ENCODE measurements around the gene NWD2. TPM values are rescaled to one million over a fixed set of nuclear protein-coding genes. Genes with fewer than 3 reads are reported as not detected.

Gene NWD2
- polyA plus RNA-seq, 2 of the 4 experiments (the other 2 are of a cell fraction), result not detected

DNA sequence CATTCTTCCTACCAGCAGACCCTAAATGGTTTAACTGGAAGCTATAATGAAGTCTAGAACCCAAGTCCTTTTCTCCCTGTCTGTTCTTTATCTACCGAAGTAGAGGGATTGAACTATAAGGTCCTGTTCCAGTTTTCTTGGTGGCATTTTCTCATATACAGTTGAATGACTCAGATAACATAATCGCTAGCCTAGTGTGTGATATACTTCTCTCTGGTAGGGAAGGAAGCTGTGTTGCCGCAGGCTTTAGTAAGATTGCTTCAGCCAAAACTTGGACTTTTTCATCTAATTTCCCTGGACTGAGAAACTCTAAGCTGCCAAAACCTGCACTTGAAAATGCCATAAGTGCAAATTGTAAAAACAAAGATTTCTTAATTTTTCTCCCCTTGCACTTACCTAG lies 123.4 kb downstream of the NWD2 start:
- FAIRE-seq, result no peak
- 33% methylated on average over 3 of the region's 3 CpGs for WGBS (ENCODE audit: missing lambda C conversion rate)
- ATAC-seq, result no peak
- no peak for TF ChIP-seq SMC3 (IDR thresholded peaks at IDR 0.05)
- no peak for TF ChIP-seq RAD21 (conservative IDR thresholded peaks at IDR 0.05 in 1 of 2, IDR thresholded peaks at IDR 0.05 in 1 of 2)
- no peak for TF ChIP-seq CBX8 (IDR thresholded peaks at IDR 0.05)
- no peak for TF ChIP-seq HEYL (CRISPR knock-in tag; IDR thresholded peaks at IDR 0.05)
- TF ChIP-seq MAX (IDR thresholded peaks at IDR 0.05), result no peak
- no peak for TF ChIP-seq FOSB (CRISPR knock-in tag; IDR thresholded peaks at IDR 0.05)
- no peak for TF ChIP-seq BHLHE40 (IDR thresholded peaks at IDR 0.05; ENCODE audit: low read depth, low read length)
- no peak for TF ChIP-seq ZNF302 (CRISPR knock-in tag; IDR thresholded peaks at IDR 0.05)
- no peak for TF ChIP-seq TFCP2L1 (CRISPR knock-in tag; IDR thresholded peaks at IDR 0.05)
- no peak for TF ChIP-seq CHD4 (IDR thresholded peaks at IDR 0.05; ENCODE audit: borderline replicate concordance)
- no peaks in the 10 kb centered on the region for H3K9me3 ChIP-seq
- ChIA-PET POLR2A (no interaction called here), CTCF (interaction anchor here (1.9 kb wide), 1 partner anchor 19 kb away, joined by 5 read pairs; no protein-coding TSS in a partner anchor)
- no peak overlapping the region for H3K27ac ChIP-seq
- H3K4me2 ChIP-seq, result no peak overlapping the region
- H3K4me3 ChIP-seq, result no peak overlapping the region
- no peaks in the 10 kb centered on the region for H3K4me1 ChIP-seq
- DNase-seq (ENCODE audit: low read depth in 1 of 2, low spot score in 1 of 2), result no peak

DNA sequence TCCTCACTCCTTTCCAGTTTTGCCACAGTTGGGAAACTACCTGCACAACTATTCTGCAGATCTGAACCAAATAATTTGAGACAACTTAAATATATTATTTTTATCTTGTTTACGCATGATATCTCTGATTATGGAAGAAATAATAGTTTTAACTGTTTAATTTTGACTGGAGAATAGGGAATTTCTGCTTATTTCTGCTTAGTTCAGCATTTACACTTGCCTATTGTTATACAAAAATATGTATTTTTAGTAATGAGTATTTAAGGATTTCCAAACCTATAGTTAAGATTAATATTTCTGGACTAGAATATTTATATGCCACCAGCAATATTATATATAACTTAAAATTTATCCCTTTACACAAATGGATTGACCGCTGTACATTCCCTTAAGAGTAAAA lies 125.5 kb downstream of the NWD2 start:
- WGBS (ENCODE audit: missing lambda C conversion rate), result 37% methylated on average over 2 of the region's 2 CpGs
- POLR2A ChIA-PET, result no interaction called here
- CTCF ChIA-PET, result no interaction called here

GRCh38 chr4:37381040-37381668 lies 136.6 kb downstream of the NWD2 start:
- ChIA-PET POLR2A (no interaction called here), CTCF (interaction anchor here (0.9 to 1.0 kb wide), 3 partner anchors 8 to 18 kb away, joined by 3 to 4 read pairs (median 3); no protein-coding TSS in a partner anchor)
- WGBS (ENCODE audit: missing lambda C conversion rate), result 2% methylated on average over 8 of the region's 9 CpGs
- no peak overlapping the region for H3K27ac ChIP-seq
- no peak overlapping the region for H3K4me3 ChIP-seq
- H3K9me3 ChIP-seq, result no peaks in the 10 kb centered on the region
- no peak for ATAC-seq
- no peak for FAIRE-seq
- no peak overlapping the region for H3K4me2 ChIP-seq
- no peak for DNase-seq (ENCODE audit: low read depth in 1 of 2, low spot score in 1 of 2)
- no peaks in the 10 kb centered on the region for H3K4me1 ChIP-seq
- TF ChIP-seq ESRRA (IDR thresholded peaks at IDR 0.05; ENCODE audit: borderline replicate concordance, low read length) (no peak), NR3C1 (IDR thresholded peaks at IDR 0.05) (no peak), RFX5 (IDR thresholded peaks at IDR 0.05) (no peak), KDM1A (IDR thresholded peaks at IDR 0.05; ENCODE audit: low read depth) (no peak), SMC3 (IDR thresholded peaks at IDR 0.05) (no peak), RAD21 (conservative IDR thresholded peaks at IDR 0.05 in 1 of 2, IDR thresholded peaks at IDR 0.05 in 1 of 2) (no peak), HES2 (IDR thresholded peaks at IDR 0.05) (no peak), REST (IDR thresholded peaks at IDR 0.05) (no peak), NFE2L2 (conservative IDR thresholded peaks at IDR 0.05; ENCODE audit: low read length) (no peak), CBX2 (IDR thresholded peaks at IDR 0.05; ENCODE audit: borderline replicate concordance, low read depth) (no peak)

More for the DNA sequence above, 125.5 kb downstream of the NWD2 start:
- Histone ChIP-seq H3K27ac (no peak overlapping the region), H3K4me1 (no peaks in the 10 kb centered on the region), H3K4me2 (no peak overlapping the region), H3K9me3 (no peaks in the 10 kb centered on the region), H3K4me3 (no peak overlapping the region)
- FAIRE-seq (no peak), ATAC-seq (no peak), DNase-seq (ENCODE audit: low read depth in 1 of 2, low spot score in 1 of 2) (no peak)
- TF ChIP-seq EHMT2 (IDR thresholded peaks at IDR 0.05; ENCODE audit: low read depth), result no peak
- TF ChIP-seq ESRRA (IDR thresholded peaks at IDR 0.05; ENCODE audit: borderline replicate concordance, low read length), result no peak
- no peak for TF ChIP-seq ATOH8 (CRISPR knock-in tag; IDR thresholded peaks at IDR 0.05; ENCODE audit: low read depth)
- no peak for TF ChIP-seq SREBF2 (IDR thresholded peaks at IDR 0.05)
- no peak for TF ChIP-seq CBX8 (IDR thresholded peaks at IDR 0.05)
- TF ChIP-seq RFX5 (IDR thresholded peaks at IDR 0.05), result no peak
- TF ChIP-seq TFCP2L1 (CRISPR knock-in tag; IDR thresholded peaks at IDR 0.05), result no peak
- no peak for TF ChIP-seq HOXB13 (CRISPR knock-in tag; IDR thresholded peaks at IDR 0.05; ENCODE audit: low read depth)
- TF ChIP-seq, protein P1, sequence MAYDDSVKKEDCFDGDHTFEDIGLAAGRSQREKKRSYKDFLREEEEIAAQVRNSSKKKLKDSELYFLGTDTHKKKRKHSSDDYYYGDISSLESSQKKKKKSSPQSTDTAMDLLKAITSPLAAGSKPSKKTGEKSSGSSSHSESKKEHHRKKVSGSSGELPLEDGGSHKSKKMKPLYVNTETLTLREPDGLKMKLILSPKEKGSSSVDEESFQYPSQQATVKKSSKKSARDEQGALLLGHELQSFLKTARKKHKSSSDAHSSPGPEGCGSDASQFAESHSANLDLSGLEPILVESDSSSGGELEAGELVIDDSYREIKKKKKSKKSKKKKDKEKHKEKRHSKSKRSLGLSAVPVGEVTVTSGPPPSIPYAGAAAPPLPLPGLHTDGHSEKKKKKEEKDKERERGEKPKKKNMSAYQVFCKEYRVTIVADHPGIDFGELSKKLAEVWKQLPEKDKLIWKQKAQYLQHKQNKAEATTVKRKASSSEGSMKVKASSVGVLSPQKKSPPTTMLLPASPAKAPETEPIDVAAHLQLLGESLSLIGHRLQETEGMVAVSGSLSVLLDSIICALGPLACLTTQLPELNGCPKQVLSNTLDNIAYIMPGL (CRISPR knock-in tag; IDR thresholded peaks at IDR 0.05; ENCODE audit: borderline replicate concordance), result no peak
- no peak for TF ChIP-seq ZFP36 (IDR thresholded peaks at IDR 0.05; ENCODE audit: borderline replicate concordance, partially characterized antibody)
- TF ChIP-seq POLR2A (IDR thresholded peaks at IDR 0.05; ENCODE audit: low read length), result no peak
- TF ChIP-seq ZSCAN20 (CRISPR knock-in tag; IDR thresholded peaks at IDR 0.05), result no peak
- TF ChIP-seq, protein P2, sequence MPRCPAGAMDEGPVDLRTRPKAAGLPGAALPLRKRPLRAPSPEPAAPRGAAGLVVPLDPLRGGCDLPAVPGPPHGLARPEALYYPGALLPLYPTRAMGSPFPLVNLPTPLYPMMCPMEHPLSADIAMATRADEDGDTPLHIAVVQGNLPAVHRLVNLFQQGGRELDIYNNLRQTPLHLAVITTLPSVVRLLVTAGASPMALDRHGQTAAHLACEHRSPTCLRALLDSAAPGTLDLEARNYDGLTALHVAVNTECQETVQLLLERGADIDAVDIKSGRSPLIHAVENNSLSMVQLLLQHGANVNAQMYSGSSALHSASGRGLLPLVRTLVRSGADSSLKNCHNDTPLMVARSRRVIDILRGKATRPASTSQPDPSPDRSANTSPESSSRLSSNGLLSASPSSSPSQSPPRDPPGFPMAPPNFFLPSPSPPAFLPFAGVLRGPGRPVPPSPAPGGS (IDR thresholded peaks at IDR 0.05), result no peak

All from A549 (cell line).